Subcutaneous adipose tissue (tissue), 4 donors: ENCODE data around the gene PDCL2. TPM values are rescaled to one million over a fixed set of nuclear protein-coding genes. Genes with fewer than 3 reads are reported as not detected.

ENCODE experiments used
- total RNA-seq, 4 donors: library from RNA; depleted of rRNA; stranded (reverse); fragments of >200 nt; gene quantifications; one replicate each; pipeline ENCODE4 v1.1.0, GENCODE V29; 2016
- TF ChIP-seq, protein P1 (sequence below): fragments of 450-650 bp; IDR thresholded peaks from one replicate; pipeline ENCODE4 v1.5.1; 2016; ENCODE audit warnings: low read depth, mild to moderate bottlenecking, control low read depth, antibody characterized with exemption, moderate library complexity

The PDCL2 gene
- total RNA-seq, 4 donors from 2014 or later: not detected

- TF ChIP-seq, protein P1, sequence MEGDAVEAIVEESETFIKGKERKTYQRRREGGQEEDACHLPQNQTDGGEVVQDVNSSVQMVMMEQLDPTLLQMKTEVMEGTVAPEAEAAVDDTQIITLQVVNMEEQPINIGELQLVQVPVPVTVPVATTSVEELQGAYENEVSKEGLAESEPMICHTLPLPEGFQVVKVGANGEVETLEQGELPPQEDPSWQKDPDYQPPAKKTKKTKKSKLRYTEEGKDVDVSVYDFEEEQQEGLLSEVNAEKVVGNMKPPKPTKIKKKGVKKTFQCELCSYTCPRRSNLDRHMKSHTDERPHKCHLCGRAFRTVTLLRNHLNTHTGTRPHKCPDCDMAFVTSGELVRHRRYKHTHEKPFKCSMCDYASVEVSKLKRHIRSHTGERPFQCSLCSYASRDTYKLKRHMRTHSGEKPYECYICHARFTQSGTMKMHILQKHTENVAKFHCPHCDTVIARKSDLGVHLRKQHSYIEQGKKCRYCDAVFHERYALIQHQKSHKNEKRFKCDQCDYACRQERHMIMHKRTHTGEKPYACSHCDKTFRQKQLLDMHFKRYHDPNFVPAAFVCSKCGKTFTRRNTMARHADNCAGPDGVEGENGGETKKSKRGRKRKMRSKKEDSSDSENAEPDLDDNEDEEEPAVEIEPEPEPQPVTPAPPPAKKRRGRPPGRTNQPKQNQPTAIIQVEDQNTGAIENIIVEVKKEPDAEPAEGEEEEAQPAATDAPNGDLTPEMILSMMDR: no peak
Measured at GRCh38 chr4:55578341-55579010, 13.6 kb downstream of the PDCL2 start.

DNA sequence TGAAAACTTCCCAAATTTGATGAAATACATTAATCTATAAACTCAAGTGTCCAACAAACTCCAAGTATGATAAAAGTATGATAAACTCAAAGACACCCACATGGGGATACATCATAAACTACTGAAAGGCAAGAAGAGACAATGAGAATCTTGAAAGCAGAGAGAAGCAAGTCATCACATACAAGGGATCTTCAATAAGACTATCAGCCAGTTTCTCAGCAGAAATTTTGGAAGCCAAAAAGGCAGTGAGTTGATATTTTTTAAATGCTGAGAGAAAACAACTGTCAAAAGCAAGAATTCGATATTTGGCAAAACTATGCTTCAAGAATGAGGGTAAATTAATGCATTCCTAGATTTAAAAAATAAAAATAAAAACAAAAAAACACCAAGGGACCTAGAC is 16.5 kb downstream of the PDCL2 start:
- TF ChIP-seq, protein P1: no peak

GRCh38 chr4:55574252-55574651 is 17.8 kb downstream of the PDCL2 start:
- TF ChIP-seq, protein P1: no peak

DNA sequence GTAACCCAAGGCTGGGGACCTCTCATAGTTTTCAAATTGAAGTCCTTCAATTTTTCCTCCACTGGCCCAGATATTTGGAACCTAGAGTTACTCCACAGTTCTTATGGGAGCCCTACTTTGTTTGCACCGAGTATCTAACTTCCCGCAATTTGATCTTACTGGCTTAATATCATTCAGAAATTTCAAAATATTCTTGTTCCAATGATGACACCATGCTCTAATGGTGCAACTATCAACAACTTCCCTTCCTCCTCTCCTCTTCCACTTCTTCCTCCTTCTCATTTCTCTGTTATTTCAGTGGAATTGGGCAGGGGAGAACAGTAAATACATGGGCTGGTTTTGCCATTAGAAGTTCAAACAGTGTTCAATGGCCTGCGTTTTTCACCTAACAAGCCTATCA is 20.2 kb downstream of the PDCL2 start:
- TF ChIP-seq, protein P1: no peak

DNA sequence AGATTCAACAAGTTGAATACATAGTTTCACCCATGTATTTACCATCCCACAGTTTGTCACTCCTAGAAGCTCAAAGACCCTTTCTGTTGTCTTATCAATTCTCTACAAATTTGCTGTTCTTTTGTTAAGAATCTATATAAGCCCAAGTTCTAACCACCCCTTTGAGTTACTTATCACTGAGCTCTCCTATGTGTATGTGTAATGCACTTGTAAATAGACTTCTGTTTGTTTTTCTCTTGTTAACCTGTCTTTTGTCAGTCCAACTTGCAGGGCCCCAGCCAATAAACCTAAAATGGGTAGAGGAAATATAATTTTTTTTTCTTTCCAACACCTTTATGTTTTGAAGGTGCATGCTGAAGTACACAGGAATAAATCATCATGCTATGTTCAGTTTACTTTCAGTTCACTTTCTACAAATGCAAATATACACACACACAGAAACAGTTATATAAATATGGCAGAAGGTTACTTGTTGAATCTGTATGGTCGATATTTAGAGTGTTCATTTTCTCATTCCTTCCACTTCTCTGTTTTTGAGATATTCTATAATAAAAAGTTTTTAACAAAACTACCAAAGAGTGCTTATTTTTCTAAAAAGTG is 23.0 kb downstream of the PDCL2 start:
- TF ChIP-seq, protein P1: no peak

DNA sequence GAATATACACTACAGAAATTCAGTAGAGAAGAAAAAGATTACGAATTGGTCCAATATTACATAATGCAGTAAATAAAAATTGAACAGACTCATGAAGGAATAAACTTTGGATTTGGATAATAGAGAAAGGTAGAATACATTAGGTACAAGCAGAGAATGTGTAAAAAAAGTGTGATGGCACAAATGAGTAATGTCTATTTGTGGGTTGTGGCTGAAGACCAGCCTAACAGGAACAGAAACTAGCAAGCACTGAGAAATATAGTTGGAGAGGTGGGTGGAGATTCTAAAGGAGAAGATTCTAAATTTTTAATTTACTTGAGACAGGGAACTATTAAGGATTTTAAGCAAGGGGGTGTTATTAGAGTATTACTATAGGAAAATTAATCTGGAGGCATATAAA is 30.2 kb downstream of the PDCL2 start:
- TF ChIP-seq, protein P1: no peak

- TF ChIP-seq, protein P1: no peak
Measured at GRCh38 chr4:55560096-55560495, 31.9 kb downstream of the PDCL2 start.
